Measurements from ENCODE around the gene ITM2B.
"Not testable (repeated sequence)": the region's sequence is repeated elsewhere in the genome, so short reads cannot be mapped to it uniquely, and the experiment has no call there.

ITM2B gene

DNA sequence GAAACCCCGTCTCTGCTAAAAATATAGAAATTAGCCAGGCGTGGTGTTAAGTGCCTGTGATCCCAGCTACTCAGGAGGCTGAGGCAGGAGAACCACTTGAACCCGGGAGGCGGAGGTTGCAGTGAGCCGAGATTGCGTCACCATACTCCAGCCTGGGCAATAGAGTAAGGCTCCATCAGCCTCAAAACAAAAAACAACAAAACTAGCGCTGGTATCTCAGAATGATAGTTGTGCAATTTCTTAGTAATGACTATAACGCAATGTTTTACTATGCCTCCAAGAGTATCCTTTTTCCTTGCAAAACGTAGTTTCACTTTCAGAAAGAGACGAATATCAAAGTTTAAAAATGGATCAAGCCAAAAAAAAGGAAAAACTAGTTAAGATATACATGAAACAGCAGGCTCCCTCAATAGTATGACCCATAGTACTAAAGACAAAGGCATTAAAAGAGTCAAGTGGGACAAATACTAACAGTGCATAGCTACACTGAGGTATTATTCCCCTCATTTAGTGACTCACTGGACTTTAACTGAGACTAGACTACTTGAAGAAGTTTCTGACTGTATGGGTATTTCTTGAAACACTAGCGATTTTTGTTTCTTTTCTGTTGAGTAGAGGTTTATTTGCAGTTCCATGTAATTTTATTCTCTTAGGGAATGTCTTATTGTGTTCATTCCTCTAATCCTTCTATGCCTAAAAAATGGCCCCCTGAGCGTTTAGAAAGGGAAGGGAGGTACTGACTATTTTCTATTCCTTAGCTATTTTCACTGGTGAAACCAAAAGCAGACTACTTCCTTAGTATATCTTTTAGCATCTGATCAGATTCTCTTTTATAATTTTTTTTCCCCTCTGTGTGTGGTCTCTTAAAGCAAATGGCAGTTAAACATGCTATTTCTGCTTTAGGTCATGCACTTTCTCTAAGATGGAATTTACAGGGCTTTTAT lies 10.4 kb upstream of the ITM2B start:
- no peak for FAIRE-seq

DNA sequence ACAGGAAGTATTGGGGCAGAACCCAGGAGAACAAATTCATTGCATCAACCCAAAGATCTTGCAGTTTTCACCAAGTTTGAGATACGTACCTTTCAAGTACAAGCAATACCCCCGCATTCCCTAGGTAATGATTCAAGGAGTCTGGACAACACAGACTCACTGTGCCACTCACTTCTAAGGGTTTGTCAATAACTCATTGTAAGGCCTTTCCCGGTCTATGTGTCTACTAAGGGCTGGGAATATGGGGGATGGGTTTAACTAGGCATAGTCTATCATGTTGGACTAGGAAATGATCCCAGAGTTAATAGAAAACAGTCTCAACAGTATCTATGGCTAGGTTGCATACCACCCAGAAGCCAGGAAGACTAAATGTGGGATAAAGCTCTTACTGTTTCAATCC lies 8.3 kb upstream of the ITM2B start:
- FAIRE-seq (no peak), DNase-seq (ENCODE audit: extremely low spot score, insufficient read length, low read depth) (no peak)

More for the DNA sequence above, 10.4 kb upstream of the ITM2B start:
- DNase-seq (ENCODE audit: extremely low spot score, insufficient read length, low read depth) = no peak

DNA sequence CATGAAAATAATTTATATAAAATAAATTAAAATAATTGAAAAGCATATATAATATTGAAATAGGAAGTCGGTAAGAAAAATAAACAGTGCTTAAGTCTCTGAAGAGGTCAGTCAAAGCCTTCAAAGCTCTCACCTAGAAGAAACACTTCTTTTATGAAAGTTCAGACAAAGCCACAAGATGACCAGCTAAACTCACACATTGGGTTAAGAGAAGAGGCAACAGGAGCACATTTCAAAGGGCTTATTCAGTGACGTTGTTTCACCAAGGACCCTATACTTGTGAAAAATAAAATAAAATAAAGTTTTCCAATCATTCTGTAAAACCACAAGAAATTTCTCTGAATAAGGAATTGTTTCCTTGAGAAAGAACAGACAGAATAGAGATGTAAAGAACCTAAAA lies 2.5 kb upstream of the ITM2B start:
- DNase-seq (ENCODE audit: extremely low spot score, insufficient read length, low read depth) (no peak), FAIRE-seq (no peak)

DNA sequence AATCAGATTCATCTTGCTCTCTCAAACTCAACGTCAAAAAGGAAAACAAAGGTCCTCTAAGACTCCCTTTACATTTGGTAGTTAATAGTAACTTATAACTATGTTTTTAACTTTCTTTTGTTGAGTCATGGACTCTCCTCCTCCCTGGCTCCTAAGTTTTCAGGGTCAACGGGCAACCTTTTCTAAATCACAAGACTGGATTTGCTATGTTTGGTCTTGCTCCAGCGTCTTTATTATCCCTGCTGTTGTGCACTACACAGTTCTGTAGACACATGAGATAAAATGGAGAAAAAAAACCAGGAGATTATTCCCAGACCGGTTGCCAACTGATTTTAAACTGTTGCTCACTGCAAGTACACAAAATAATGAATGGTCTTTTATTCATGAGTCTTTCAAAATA lies 1.9 kb upstream of the ITM2B start:
- no peak for FAIRE-seq
- DNase-seq (ENCODE audit: extremely low spot score, insufficient read length, low read depth) = no peak

DNA sequence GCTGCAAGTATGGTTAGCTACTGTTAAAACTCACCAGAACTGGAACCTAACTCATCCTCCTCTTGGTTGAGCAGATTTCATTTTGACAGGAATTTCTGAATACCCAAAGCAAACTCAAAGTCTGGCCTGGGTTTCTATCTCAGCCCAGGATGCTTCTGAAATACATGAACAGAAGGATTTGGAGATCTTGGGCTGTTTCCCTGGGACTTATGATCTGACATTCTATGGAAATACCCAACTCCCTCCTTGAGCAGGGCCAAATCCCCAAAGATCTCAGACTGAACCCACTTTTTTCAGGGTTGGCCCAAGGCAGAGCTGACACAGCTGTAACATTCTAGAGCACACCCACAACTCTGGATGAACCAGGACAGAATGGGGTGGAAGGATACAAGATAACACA lies 1.1 kb upstream of the ITM2B start:
- DNase-seq (ENCODE audit: extremely low spot score, insufficient read length, low read depth) (no peak), FAIRE-seq (no peak)

DNA sequence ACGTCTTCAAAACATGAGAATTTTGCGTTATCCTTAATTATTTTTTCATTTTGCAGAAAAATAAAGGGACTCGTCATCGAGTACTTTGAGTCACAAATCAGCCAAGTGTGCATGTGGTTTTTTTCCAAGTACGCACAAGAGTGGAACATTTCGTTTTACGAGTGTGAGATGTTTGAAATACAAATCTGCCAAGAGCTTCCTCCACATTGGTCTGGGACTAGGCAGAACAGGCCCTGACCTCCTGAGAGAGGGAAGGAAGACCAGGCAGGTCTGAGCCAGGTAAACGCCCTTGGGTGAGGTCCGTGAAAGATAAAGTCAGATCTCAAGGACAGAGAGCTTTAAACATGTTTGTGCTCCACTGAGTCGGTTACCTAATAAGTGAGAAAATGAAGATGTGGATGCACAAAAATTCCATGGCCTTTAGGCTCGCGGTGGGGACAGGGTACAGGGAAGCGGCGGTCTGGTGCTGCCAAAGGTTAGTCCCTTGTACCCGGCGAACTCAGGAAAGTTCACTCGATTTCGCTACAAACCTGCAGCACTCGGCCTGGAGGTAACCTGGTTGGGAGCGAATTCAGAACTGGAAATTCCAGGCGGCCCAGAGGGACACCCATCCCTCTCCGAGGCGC lies 473 bp upstream of the ITM2B start:
- FAIRE-seq = peak; percentile 9

DNA sequence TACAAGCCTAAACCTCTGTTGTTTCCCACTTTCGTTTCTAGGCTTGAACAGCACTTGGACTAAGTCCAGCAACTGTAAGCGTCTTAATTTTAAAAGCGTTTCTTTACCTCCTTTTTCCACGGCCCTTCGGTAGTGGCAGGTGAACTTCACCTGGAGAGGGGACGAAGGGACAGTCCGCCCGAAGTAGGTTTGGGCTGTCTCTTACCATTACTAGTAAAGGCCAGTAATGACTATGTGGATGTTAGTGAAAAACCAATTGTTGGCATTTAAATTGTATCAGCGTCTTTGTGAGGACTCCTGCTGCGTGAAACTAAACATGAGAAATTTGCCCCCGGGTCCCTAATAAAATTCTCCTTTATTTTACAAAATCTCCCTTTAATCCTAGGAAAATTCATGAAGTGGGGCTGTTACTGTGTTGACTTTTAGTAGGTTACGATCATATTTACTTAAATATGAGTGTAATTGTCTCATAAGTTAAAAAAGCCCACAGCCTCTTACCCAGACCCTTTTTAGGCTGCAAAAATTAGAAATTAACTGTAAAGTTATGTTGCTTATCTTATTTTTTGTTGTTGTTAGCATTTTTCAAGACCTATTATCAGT lies 983 bp downstream of the ITM2B start:
- DNase-seq (ENCODE audit: extremely low spot score, insufficient read length, low read depth) (no peak), FAIRE-seq (no peak)

More for the DNA sequence above, 473 bp upstream of the ITM2B start:
- DNase-seq (ENCODE audit: extremely low spot score, insufficient read length, low read depth) = no peak

DNA sequence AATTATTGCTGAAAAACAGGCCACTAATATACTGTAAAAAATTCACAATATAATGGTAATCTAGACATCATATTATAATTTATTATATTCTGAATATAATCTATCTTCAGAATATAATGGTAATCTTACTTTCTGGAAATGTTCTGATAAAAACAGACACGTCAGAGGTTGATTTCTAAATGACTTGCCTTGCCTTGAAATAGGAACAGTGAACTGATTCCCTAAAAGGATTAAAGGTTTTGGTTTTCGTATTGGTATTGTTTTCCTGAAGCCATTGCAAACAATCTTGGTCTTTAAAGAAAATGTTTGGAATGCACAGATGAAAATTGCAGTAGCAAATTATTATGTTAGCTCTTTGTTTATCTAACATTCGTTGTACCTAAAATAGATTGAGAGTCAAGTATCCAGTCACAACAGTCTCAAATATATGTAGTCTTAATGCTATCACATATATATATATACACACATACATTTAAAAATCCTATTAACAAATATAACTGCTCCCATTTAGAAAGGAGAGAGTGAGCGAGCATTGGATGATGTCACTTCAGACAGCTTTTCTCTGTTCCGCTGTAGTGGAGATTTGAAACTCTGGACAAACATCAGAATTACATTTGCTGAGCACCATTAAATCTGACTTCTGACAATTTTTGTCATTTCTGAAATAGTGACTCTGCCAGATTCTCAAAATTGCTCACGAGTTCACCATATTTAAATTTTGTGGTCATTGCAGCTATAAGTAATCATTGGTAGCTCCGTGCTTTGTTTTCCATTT lies 1.7 kb downstream of the ITM2B start:
- peak; percentile 17 for DNase-seq (ENCODE audit: extremely low spot score, insufficient read length, low read depth)
- peak; percentile 84 for FAIRE-seq

DNA sequence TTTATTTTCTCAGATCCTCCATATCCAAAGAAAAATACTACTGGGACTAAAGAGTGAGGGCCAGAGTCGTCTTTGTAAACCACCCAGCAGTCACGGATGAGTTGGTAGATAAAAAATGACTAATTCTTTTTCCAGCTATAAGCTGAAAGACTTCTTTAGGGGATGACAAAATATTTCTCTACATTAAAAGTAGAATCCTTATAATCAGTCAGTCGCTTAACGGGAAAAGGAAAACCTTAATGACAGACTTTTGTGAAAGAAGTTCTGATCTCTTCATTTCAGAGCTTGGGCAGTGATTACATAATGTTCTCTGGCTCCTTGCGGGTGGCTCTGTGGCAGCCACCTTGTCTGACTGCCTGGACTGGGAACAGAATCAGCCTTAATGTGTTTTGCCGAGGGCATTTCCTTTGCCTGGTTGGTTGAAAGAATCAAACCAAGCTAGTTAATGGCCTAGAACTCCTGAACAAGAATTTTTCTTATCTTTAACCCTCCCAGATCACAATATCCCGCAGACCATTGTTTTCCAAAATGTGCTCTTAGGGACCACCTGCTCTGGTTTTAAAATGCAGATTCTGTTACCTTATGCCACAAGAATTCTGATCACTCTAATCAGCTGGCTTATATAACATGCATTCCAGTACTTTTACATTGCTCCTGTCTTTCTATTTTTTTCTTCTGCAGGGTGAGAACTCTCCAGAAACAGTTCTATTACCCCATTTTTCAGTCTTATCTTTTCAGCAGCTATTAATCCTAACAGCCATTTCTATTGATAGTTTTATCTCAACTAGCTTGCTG lies 2.5 kb downstream of the ITM2B start:
- FAIRE-seq = no peak
- no peak for DNase-seq (ENCODE audit: extremely low spot score, insufficient read length, low read depth)

DNA sequence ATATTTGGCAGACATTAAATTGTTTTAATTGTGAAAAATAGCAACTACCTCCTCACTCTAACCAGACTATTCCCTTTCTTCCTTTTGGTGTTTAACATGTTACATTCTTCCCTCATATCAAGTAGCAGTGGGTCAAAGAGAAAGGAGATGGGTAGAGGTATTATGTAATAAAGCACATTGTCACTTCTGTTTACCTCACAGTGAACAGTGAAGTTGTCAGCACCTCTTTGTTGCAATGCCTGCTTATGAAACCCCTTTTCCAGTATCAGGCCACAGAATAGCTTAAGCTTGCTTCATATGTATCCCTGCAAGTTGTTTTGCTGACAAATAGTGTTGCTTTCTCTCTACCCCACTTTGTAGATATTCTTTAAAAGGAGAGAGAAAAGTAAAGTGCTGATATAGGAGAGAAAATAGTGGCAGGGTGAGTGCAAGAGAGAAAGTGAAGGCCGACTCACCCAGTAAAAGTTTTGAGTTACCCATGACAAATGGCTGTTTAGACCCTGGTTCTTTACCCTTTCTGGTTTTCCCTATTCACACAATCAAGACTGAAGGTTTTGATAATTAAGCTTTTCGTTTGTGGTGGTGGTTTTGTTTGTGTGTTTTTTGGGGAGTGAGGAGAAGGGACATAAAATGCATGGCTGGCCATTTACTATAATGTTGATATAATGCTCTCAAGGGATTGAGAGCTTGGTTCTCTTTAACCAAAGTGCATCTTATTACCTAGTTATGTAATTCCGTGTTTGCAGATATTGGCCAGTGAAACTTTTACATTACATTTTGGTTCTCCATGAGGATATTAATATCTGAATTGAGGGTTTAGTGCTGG lies 3.7 kb downstream of the ITM2B start:
- DNase-seq (ENCODE audit: extremely low spot score, insufficient read length, low read depth) = no peak
- FAIRE-seq = no peak

DNA sequence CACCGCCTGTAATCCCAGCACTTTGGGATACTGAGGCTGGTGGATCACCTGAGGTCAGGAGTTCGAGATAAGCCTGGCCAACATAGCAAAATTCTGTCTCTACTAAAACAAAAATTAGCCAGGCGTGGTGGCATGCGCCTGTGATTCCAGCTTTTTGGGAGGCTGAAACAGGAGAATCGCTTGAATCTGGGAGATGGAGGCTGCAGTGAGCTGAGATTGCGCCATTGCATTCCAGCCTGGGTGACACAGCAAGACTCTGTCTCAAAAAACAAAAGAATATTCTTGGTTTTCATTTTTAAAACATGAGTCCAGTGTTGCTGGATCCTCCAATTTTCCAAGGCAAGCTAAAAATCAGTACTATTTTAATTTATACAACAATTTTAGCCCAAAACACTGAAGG lies 6.4 kb downstream of the ITM2B start:
- FAIRE-seq; DNase-seq (ENCODE audit: extremely low spot score, insufficient read length, low read depth): not testable (repeated sequence)

DNA sequence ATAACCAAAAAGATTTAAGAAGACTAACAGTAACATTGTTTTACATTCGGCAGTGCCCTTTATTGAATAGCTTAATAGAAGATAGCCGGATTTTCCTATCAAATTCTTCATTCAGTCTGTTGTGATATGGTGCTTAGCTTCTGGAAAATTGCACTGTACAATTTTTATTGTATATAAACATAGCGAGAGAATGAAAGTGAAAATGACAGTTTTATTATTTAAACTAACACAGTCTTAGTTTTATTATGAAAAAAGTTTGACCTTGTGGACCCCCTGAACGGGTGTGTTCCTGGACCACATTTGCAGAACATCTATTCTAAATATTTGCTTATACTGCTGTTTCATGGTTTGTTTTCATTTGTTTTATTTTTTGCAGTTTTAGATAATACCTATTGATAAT lies 8.6 kb downstream of the ITM2B start:
- DNase-seq (ENCODE audit: extremely low spot score, insufficient read length, low read depth) (no peak), FAIRE-seq (no peak)

DNA sequence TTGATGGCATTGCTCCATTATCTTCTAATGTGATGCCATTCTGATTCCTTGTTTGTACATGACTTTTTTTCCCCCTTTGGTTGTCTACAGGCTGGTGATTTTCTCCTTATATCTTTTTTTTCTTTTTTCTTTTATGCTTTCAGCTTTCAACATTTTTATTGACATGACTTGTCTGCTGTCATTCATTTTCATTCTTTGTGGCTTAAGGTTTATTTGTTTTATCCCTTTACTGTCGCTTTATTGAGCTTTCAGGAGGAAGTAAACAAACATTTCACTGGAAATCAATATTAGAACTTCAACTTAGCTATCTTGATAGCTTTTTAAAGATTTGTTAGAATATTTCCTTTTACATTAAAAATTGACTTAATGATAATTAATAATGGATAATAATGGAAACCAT lies 9.7 kb downstream of the ITM2B start:
- DNase-seq (ENCODE audit: extremely low spot score, insufficient read length, low read depth) = no peak
- FAIRE-seq = no peak

DNA sequence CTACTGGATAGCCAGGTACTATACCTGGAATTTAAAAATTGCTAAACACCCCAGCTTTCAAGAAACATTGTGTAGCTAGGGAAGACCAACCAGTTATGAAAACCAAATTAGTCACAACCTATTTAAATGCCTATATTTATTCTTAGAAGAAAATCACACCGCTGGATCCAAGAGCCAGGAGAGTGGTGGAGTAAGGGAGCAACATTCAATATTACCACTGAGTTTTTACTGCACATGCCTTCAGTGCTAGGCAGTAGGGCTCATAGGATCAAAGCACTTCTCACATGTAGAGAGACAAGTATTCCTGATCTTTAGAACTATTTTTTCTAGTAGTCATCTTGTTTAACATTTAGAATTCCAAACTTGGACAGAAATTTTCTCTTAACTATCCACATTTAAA lies 11.2 kb downstream of the ITM2B start:
- no peak for DNase-seq (ENCODE audit: extremely low spot score, insufficient read length, low read depth)

DNA sequence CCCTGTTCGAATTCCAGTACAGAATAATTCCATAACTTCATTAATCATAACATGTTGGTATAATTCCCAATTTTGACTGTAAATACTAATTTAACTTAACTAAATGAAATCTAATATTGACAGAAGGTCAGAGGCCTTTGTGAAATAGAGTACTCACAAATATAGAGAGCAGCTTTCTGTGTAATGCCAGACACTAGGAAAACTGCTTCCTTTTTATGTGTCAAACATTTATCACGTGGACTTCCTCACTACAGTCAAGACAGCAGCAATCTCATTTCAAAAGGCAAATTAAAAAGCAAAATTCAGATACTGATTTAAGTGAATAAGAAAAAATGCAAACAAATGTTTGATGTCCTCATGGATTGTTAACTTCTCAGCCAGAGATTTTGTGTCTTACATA lies 13.1 kb downstream of the ITM2B start:
- no peak for FAIRE-seq

More for the DNA sequence above, 11.2 kb downstream of the ITM2B start:
- FAIRE-seq = no peak

DNA sequence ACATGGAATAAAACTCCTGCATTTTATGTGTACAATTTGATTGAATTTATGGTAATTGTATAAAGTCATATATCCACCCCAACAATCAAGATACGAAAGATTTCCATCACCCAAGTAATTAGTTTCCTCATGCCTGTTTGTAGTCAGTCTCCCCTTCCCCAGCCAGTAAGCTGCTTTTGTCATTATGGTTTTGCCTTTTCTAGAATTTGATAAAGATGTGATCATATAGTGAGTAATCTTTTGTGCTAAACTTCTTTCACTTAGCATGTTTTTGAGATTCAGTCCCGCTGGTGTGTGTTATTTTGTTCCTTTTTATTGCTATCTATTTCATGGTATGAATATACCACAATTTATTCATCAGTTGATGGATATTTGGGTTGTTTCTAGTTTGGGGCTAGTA lies 16.0 kb downstream of the ITM2B start:
- FAIRE-seq = peak; percentile 45
- DNase-seq (ENCODE audit: extremely low spot score, insufficient read length, low read depth) = no peak

More for the DNA sequence above, 13.1 kb downstream of the ITM2B start:
- no peak for DNase-seq (ENCODE audit: extremely low spot score, insufficient read length, low read depth)

DNA sequence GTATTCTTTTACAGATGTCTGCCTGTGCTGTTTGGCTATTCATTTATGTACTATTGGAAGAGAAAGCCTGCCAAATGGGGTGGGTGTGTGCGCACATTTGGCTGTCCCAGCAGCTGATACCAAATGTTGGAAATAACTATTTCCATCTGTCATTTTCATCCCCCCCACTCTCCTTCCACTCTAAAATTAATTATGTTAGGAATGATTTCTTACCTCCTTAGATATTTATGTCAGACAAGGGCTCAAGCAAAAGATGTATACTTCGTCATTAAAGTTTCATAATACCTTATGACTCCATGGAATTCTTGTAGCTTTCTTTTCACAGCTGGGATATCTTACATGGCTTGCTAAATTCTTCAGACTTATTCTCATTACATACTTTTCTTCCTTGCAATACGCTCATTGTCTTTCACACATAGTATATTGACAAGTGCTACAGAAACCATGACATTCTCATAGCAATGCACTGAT lies 18.6 kb downstream of the ITM2B start:
- no peak for FAIRE-seq
- DNase-seq (ENCODE audit: extremely low spot score, insufficient read length, low read depth) = no peak

DNA sequence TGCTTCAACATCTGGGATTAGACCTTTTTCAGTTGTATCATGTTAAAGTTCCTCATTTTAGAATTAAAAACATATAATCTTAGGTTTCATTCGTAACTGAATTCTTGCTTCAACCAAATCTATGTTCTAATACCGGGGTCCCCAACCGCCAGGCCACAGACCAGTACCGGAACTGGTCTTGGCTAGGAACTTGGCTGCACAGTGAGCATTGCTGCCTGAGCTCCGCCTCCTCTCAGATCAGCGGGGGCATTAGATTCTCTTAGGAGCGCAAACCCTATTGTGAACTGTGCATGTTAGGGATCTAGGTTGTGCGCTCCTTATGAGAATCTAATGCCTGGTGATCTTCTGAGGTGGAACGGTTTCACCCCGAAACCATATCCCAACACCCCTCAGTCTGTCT lies 19.2 kb downstream of the ITM2B start:
- DNase-seq (ENCODE audit: extremely low spot score, insufficient read length, low read depth) = no peak
- no peak for FAIRE-seq

DNA sequence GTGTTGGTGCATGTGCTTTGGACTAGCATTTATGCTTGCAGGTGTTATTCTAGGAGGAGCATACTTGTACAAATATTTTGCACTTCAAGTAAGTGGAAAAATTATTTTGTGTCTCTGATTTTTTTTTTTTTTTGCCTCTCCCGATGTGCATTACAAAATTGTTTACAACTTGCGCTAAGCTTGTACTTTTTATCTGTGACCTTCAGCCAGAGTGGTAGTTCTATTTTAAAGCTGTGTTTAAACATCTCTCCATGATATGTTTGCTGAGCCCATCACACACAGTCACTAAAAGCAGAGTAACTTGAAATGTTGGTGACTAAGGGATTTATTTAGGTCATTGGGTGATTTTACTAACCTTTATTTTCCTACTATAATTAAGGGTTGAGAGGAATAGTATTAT lies 20.8 kb downstream of the ITM2B start:
- DNase-seq (ENCODE audit: extremely low spot score, insufficient read length, low read depth) (no peak), FAIRE-seq (no peak)

All from GM18507 (cell line).